Endothelial cell of umbilical vein (primary cell): ENCODE data around the gene CROCC2. TPM values are rescaled to one million over a fixed set of nuclear protein-coding genes. Genes with fewer than 3 reads are reported as not detected.

ENCODE experiments used
- BruUV-seq: library from RNA; stranded (reverse); fragments of 400-500 nt; replicated peaks from 2 replicates; lab custom pipeline; 2021; lab: Mats Ljungman, UMichigan
- CTCF ChIA-PET: fragments of 300-600, 350-600 bp; sonication (Branson Sonifier 250); formaldehyde crosslinking; loops from one replicate; lab custom pipeline; 2021; ENCODE audit warnings: antibody characterized with exemption, inconsistent platforms; lab: Charles Lee
- POLR2A ChIA-PET: fragments of 300-600, 350-600 bp; sonication (Branson Sonifier 250); formaldehyde crosslinking; loops from one replicate; lab custom pipeline; 2021; ENCODE audit warnings: antibody characterized with exemption, inconsistent platforms; lab: Charles Lee
- DNase-seq: peaks from one replicate; pipeline ENCODE4 v3.0.0-alpha.2; 2011; ENCODE audit warnings: low read depth, low spot score
- FAIRE-seq: peaks from 2 replicates; lab custom pipeline; 2011; peaks lifted over from hg19 to GRCh38; lab: Jason Lieb, UNC
- H2AFZ ChIP-seq: 2 replicates; pipeline ENCODE4 v1.6.0; 2012; ENCODE audit warnings: low read depth, low read length, control low read depth, inconsistent platforms
- H3K27ac ChIP-seq: 2 replicates; pipeline ENCODE4 v1.5.1; 2011; ENCODE audit warnings: low read depth, mild to moderate bottlenecking, control low read depth, low read length, moderate library complexity; ENCODE audit not compliant: insufficient read depth
- H3K27me3 ChIP-seq, 2 experiments: 2 replicates each; pipeline versions ENCODE4 v1.6.0 to v1.6.1; 2011; ENCODE audit warnings: low read length in 2 of 2, mixed read lengths in 1 of 2; ENCODE audit not compliant: control insufficient read depth in 2 of 2, insufficient read depth in 2 of 2
- H3K36me3 ChIP-seq, 2 experiments: 2 replicates in 1 of 2; 3 replicates in 1 of 2; pipeline ENCODE4 v1.5.1; 2011; ENCODE audit warnings: low read length in 2 of 2, mild to moderate bottlenecking in 1 of 2, moderate library complexity in 1 of 2; ENCODE audit not compliant: control insufficient read depth in 2 of 2, insufficient read depth in 2 of 2; ENCODE audit errors: extremely low read depth in 1 of 2
- H3K4me1 ChIP-seq: 3 replicates; pipeline ENCODE4 v1.5.1; 2011; ENCODE audit warnings: mild to moderate bottlenecking, low read length; ENCODE audit not compliant: control insufficient read depth, insufficient read depth; ENCODE audit errors: extremely low read depth
- H3K4me2 ChIP-seq: 2 replicates; pipeline ENCODE4 v1.6.1; 2011; ENCODE audit warnings: low read length, control low read depth, mixed read lengths; ENCODE audit not compliant: insufficient read depth
- H3K4me3 ChIP-seq, 3 experiments: fragments of 200-600 bp in 1 of 3; sonication (generic), shearing (Covaris generic) in 1 of 3; replicated peaks in 1 of 3; 2 replicates each; pipeline ENCODE4 v1.5.1; 2011 to 2016; ENCODE audit warnings: control low read depth in 3 of 3, low read length in 3 of 3, mild to moderate bottlenecking in 2 of 3, inconsistent platforms in 1 of 3, low read depth in 1 of 3, moderate library complexity in 1 of 3; ENCODE audit not compliant: insufficient read depth in 1 of 3
- H3K79me2 ChIP-seq: 2 replicates; pipeline ENCODE4 v1.6.0; 2012; ENCODE audit warnings: low read length, inconsistent platforms; ENCODE audit not compliant: control insufficient read depth, insufficient read depth
- H3K9ac ChIP-seq: replicated peaks from 2 replicates; pipeline ENCODE3; 2011; ENCODE audit warnings: low read length, control low read depth; ENCODE audit not compliant: insufficient read depth; ENCODE audit errors: extremely low read depth
- H3K9me1 ChIP-seq: replicated peaks from 3 replicates; pipeline ENCODE4 v1.6.0; 2011; ENCODE audit warnings: mild to moderate bottlenecking, low read length; ENCODE audit not compliant: control insufficient read depth, insufficient read depth; ENCODE audit errors: extremely low read depth
- H3K9me3 ChIP-seq: replicated peaks from 2 replicates; pipeline ENCODE4 v1.5.1; 2012; ENCODE audit warnings: low read length, inconsistent platforms; ENCODE audit not compliant: control insufficient read depth, insufficient read depth
- H4K20me1 ChIP-seq: replicated peaks from 2 replicates; pipeline ENCODE3; 2011; ENCODE audit warnings: mild to moderate bottlenecking, low read length; ENCODE audit not compliant: control insufficient read depth, insufficient read depth; ENCODE audit errors: extremely low read depth
- CTCF ChIP-seq, 2 donors: IDR thresholded peaks; 1 replicate in 1 of 2; 2 replicates in 1 of 2; pipeline ENCODE4 v1.5.1; 2011; ENCODE audit warnings: low read length in 2 of 2, mild to moderate bottlenecking in 2 of 2, moderate library complexity in 2 of 2, control low read depth in 1 of 2, inconsistent platforms in 1 of 2, low read depth in 1 of 2; ENCODE audit not compliant: insufficient read depth in 1 of 2; ENCODE audit errors: extremely low read depth in 1 of 2
- EZH2 ChIP-seq: IDR thresholded peaks from 2 replicates; pipeline ENCODE4 v1.6.1; 2012; ENCODE audit warnings: borderline replicate concordance, low read depth, mild to moderate bottlenecking, moderate library complexity, low read length, inconsistent platforms; ENCODE audit not compliant: severe bottlenecking
- FOS ChIP-seq: IDR thresholded peaks from 2 replicates; pipeline ENCODE4 v1.6.1; 2011; ENCODE audit warnings: mild to moderate bottlenecking, low read length, moderate library complexity, borderline replicate concordance; ENCODE audit not compliant: insufficient read depth
- GATA2 ChIP-seq: IDR thresholded peaks from 2 replicates; pipeline ENCODE4 v1.7.0; 2011; ENCODE audit warnings: low read depth, mild to moderate bottlenecking, moderate library complexity, mixed read lengths, low read length; ENCODE audit not compliant: insufficient read length, insufficient read depth
- JUN ChIP-seq: IDR thresholded peaks from 2 replicates; pipeline ENCODE4 v1.6.1; 2011; ENCODE audit warnings: borderline replicate concordance, low read depth; ENCODE audit not compliant: insufficient read length, insufficient read depth
- MAX ChIP-seq: IDR thresholded peaks from 2 replicates; pipeline ENCODE4 v1.6.1; 2011; ENCODE audit not compliant: insufficient read depth, insufficient read length
- MYC ChIP-seq: IDR thresholded peaks from one replicate; pipeline ENCODE4 v1.6.1; 2011; ENCODE audit warnings: mild to moderate bottlenecking, low read depth, low read length
- POLR2A ChIP-seq: IDR thresholded peaks from 2 replicates; pipeline ENCODE4 v1.6.1; 2012; ENCODE audit warnings: low read depth, mild to moderate bottlenecking, control low read depth, low read length
- POLR2AphosphoS5 ChIP-seq: IDR thresholded peaks from 2 replicates; pipeline ENCODE4 v1.6.1; 2012; ENCODE audit warnings: low read depth, mild to moderate bottlenecking, control low read depth, low read length, moderate library complexity; ENCODE audit not compliant: insufficient read depth
- dilution Hi-C: fragments of 300-500 bp; cut with MboI; formaldehyde crosslinking; loops from one replicate; pipeline ENCODE4 v1.15.0; 2019; ENCODE audit warnings: low sequenced_read_pairs; ENCODE audit not compliant: extremely low pct_ligation_motif_present
- intact Hi-C: fragments of 100-400 bp; cut with micrococcal nuclease; formaldehyde crosslinking; loops from one replicate; pipeline ENCODE4 v1.10.0; 2022
- polyA plus RNA-seq, 4 experiments: library from polyadenylated mRNA; depleted of rRNA in 3 of 4; stranded (reverse) in 3 of 4; unstranded in 1 of 4; fragments of >200 nt; gene quantifications; 2 replicates each; pipeline versions ENCODE4 v1.2.1 to v1.2.3, GENCODE V29; 2011 to 2012; ENCODE audit warnings: missing spikeins in 1 of 4
- total RNA-seq: library from RNA; stranded (reverse); gene quantifications from 2 replicates; pipeline ENCODE4 v1.2.3, GENCODE V29; 2021

Gene CROCC2
- total and polyA plus RNA-seq, 2 donors (not counting 3 experiments of a cell fraction or from before 2014, with no cell fraction given) = not detected

GRCh38 chr2:240886678-240887609 is 19.2 kb upstream of the CROCC2 start:
- dilution Hi-C loops (no loop called here), intact Hi-C loops (no loop called here)
- Histone ChIP-seq H4K20me1 (no peaks in the 10 kb centered on the region), H3K9ac (no peak overlapping the region), H3K4me2 (no peak overlapping the region), H3K36me3 (no peaks in the 10 kb centered on the region), H3K9me1 (no peaks in the 10 kb centered on the region), H3K9me3 (no peaks in the 10 kb centered on the region), H2AFZ (no peak overlapping the region), H3K4me3 (no peak overlapping the region), H3K4me1 (no peaks in the 10 kb centered on the region), H3K27ac (no peak overlapping the region), H3K79me2 (no peaks in the 10 kb centered on the region), H3K27me3 (peaks cover 0 to 1% of the 10 kb centered on the region in 2 experiments)
- TF ChIP-seq EZH2 = no peak
- TF ChIP-seq CTCF (IDR thresholded peaks at IDR 0.05; ENCODE audit: extremely low read depth in 1 of 2, insufficient read depth in 1 of 2, low read depth in 1 of 2, low read length in 2 of 2) = no peak
- TF ChIP-seq JUN = no peak
- no peak for TF ChIP-seq MAX
- no peak for TF ChIP-seq FOS
- no peak for TF ChIP-seq MYC
- TF ChIP-seq POLR2A = no peak
- no peak for TF ChIP-seq POLR2AphosphoS5
- TF ChIP-seq GATA2 = no peak
- CTCF ChIA-PET = no interaction called here
- BruUV-seq = no TSS peak
- FAIRE-seq (no peak), DNase-seq (no peak)
- POLR2A ChIA-PET = no interaction called here
